H9 (cell line): ENCODE data around the gene ARMH3. TPM values are rescaled to one million over a fixed set of nuclear protein-coding genes. Genes with fewer than 3 reads are reported as not detected.

Experiments
- DNase-seq: peaks from one replicate; pipeline ENCODE4 v3.0.0-alpha.2; 2017
- H2AFZ ChIP-seq: one replicate; pipeline ENCODE4 v1.6.1; 2013; ENCODE audit warnings: mild to moderate bottlenecking, low read length, control low read depth, moderate library complexity
- H2AK5ac ChIP-seq: 2 replicates; pipeline ENCODE4 v1.6.1; 2013; ENCODE audit warnings: low read length, control low read depth, mixed read lengths; ENCODE audit not compliant: insufficient read length
- H2BK120ac ChIP-seq: one replicate; pipeline ENCODE4 v1.6.1; 2013; ENCODE audit warnings: low read depth, mild to moderate bottlenecking, low read length, control low read depth, inconsistent platforms; ENCODE audit not compliant: poor library complexity, severe bottlenecking
- H2BK12ac ChIP-seq: 2 replicates; pipeline ENCODE4 v1.6.1; 2013; ENCODE audit warnings: low read length, control low read depth, mixed read lengths, low read depth; ENCODE audit not compliant: insufficient read length
- H2BK15ac ChIP-seq: 2 replicates; pipeline ENCODE4 v1.6.1; 2013; ENCODE audit warnings: low read depth, low read length, control low read depth
- H2BK20ac ChIP-seq: one replicate; pipeline ENCODE4 v1.6.1; 2013; ENCODE audit warnings: low read depth, mild to moderate bottlenecking, low read length, control low read depth, inconsistent platforms; ENCODE audit not compliant: poor library complexity, severe bottlenecking
- H2BK5ac ChIP-seq: 2 replicates; pipeline ENCODE4 v1.6.1; 2013; ENCODE audit warnings: low read length, control low read depth, mixed read lengths; ENCODE audit not compliant: insufficient read length
- H3K14ac ChIP-seq: 2 replicates; pipeline ENCODE4 v1.6.1; 2013; ENCODE audit warnings: low read length, control low read depth; ENCODE audit not compliant: insufficient read depth
- H3K18ac ChIP-seq: 2 replicates; pipeline ENCODE4 v1.6.1; 2013; ENCODE audit warnings: low read depth, mild to moderate bottlenecking, mixed read lengths, low read length, control low read depth; ENCODE audit not compliant: insufficient read length
- H3K23ac ChIP-seq: 2 replicates; pipeline ENCODE4 v1.6.1; 2013; ENCODE audit warnings: low read length, control low read depth, mixed read lengths, low read depth; ENCODE audit not compliant: insufficient read length
- H3K23me2 ChIP-seq: 2 replicates; pipeline ENCODE4 v1.6.1; 2013; ENCODE audit warnings: low read depth, mild to moderate bottlenecking, mixed read lengths, low read length, control low read depth; ENCODE audit not compliant: insufficient read length, poor library complexity, severe bottlenecking
- H3K27ac ChIP-seq: 2 replicates; pipeline ENCODE4 v1.5.1; 2013; ENCODE audit warnings: low read length, control low read depth, mixed read lengths, low read depth; ENCODE audit not compliant: insufficient read length
- H3K27me3 ChIP-seq: 2 replicates; pipeline ENCODE4 v1.6.1; 2013; ENCODE audit warnings: low read length, control low read depth, inconsistent platforms; ENCODE audit not compliant: insufficient read depth
- H3K4ac ChIP-seq: 2 replicates; pipeline ENCODE4 v1.6.1; 2013; ENCODE audit warnings: low read depth, mild to moderate bottlenecking, control low read depth, inconsistent platforms, low read length, moderate library complexity
- H3K4me1 ChIP-seq: 2 replicates; pipeline ENCODE4 v1.6.1; 2013; ENCODE audit warnings: low read length, control low read depth, inconsistent platforms; ENCODE audit not compliant: insufficient read depth
- H3K4me2 ChIP-seq: 2 replicates; pipeline ENCODE4 v1.6.1; 2013; ENCODE audit warnings: low read length, control low read depth, mixed read lengths; ENCODE audit not compliant: insufficient read length, insufficient read depth
- H3K56ac ChIP-seq: 2 replicates; pipeline ENCODE4 v1.6.1; 2013; ENCODE audit warnings: low read depth, mild to moderate bottlenecking, mixed read lengths, low read length, control low read depth; ENCODE audit not compliant: insufficient read length
- H3K79me1 ChIP-seq: 2 replicates; pipeline ENCODE4 v1.6.1; 2013; ENCODE audit warnings: low read depth, mild to moderate bottlenecking, moderate library complexity, low read length, control low read depth, inconsistent platforms; ENCODE audit not compliant: insufficient read depth, poor library complexity, severe bottlenecking
- H3K79me2 ChIP-seq: 2 replicates; pipeline ENCODE4 v1.6.1; 2013; ENCODE audit warnings: low read length, control low read depth, inconsistent platforms; ENCODE audit not compliant: insufficient read depth
- H3K9ac ChIP-seq: 2 replicates; pipeline ENCODE4 v1.6.1; 2013; ENCODE audit warnings: low read length, control low read depth, mixed read lengths; ENCODE audit not compliant: insufficient read length; ENCODE audit errors: extremely low read depth
- H3K9me3 ChIP-seq: one replicate; pipeline ENCODE4 v1.6.1; 2013; ENCODE audit warnings: low read depth, low read length, inconsistent platforms; ENCODE audit not compliant: control insufficient read depth
- H3T11ph ChIP-seq: one replicate; pipeline ENCODE4 v1.6.1; 2013; ENCODE audit warnings: mild to moderate bottlenecking, low read length, control low read depth, inconsistent platforms
- H4K20me1 ChIP-seq: one replicate; pipeline ENCODE4 v1.6.1; 2013; ENCODE audit not compliant: control insufficient read depth, insufficient read length, insufficient read depth
- H4K5ac ChIP-seq: 2 replicates; pipeline ENCODE4 v1.6.1; 2013; ENCODE audit warnings: low read depth, mild to moderate bottlenecking, mixed read lengths, low read length, control low read depth; ENCODE audit not compliant: insufficient read length
- H4K8ac ChIP-seq: replicated peaks from 2 replicates; pipeline ENCODE4 v1.6.1; 2013; ENCODE audit warnings: low read length, control low read depth, mixed read lengths, low read depth; ENCODE audit not compliant: insufficient read length
- H4K91ac ChIP-seq: 2 replicates; pipeline ENCODE4 v1.6.1; 2013; ENCODE audit warnings: low read depth, mild to moderate bottlenecking, moderate library complexity, mixed read lengths, low read length, control low read depth; ENCODE audit not compliant: insufficient read length
- H3K27ac Mint-ChIP-seq, 3 experiments: 2 replicates in 2 of 3; 3 replicates in 1 of 3; pipeline ENCODE4 v1.8.0; 2020 to 2021; ENCODE audit warnings: mixed read lengths in 3 of 3, mild to moderate bottlenecking in 1 of 3, moderate library complexity in 1 of 3
- H3K27me3 Mint-ChIP-seq: 2 replicates; pipeline ENCODE4 v1.8.0; 2021; ENCODE audit warnings: low read depth, mild to moderate bottlenecking, moderate library complexity, mixed read lengths
- H3K36me3 Mint-ChIP-seq, 3 experiments: 2 replicates in 2 of 3; 3 replicates in 1 of 3; pipeline ENCODE4 v1.8.0; 2020 to 2021; ENCODE audit warnings: low read depth in 3 of 3, mixed read lengths in 3 of 3; ENCODE audit not compliant: insufficient read depth in 1 of 3
- H3K4me1 Mint-ChIP-seq, 2 experiments: 2 replicates each; pipeline ENCODE4 v1.8.0; 2020; ENCODE audit warnings: mixed read lengths in 2 of 2
- H3K4me3 Mint-ChIP-seq, 2 experiments: 2 replicates in 1 of 2; 3 replicates in 1 of 2; pipeline ENCODE4 v1.8.0; 2020 to 2021; ENCODE audit warnings: mild to moderate bottlenecking in 2 of 2, mixed read lengths in 2 of 2, moderate library complexity in 1 of 2
- H3K9me3 Mint-ChIP-seq, 2 experiments: 2 replicates in 1 of 2; 3 replicates in 1 of 2; pipeline ENCODE4 v1.8.0; 2020; ENCODE audit warnings: mild to moderate bottlenecking in 2 of 2, mixed read lengths in 2 of 2, moderate library complexity in 1 of 2
- CTCF ChIP-seq: fragments of 200-600 bp; sonication (generic); conservative IDR thresholded peaks from 3 replicates; pipeline ENCODE4 v1.8.0; 2021; ENCODE audit warnings: antibody characterized with exemption, mild to moderate bottlenecking
- WGBS: extraction: QIAGEN DNeasy Blood & Tissue Kit; methylation state at CpG from one replicate; pipeline ENCODE4 v1.1.7; 2013; ENCODE audit warnings: missing lambda C conversion rate, low lambda C conversion rate, mixed read lengths; ENCODE audit not compliant: insufficient read length; ENCODE audit errors: extremely low coverage; 5-methylcytosine and 5-hydroxymethylcytosine counted together
- total RNA-seq: library from RNA; stranded (reverse); gene quantifications from 2 replicates; pipeline ENCODE4 v1.2.1, GENCODE V29; 2021

The ARMH3 gene
- total RNA-seq, 1 experiment from 2014 or later, result 20.4 TPM

- H4K5ac ChIP-seq, result no peak overlapping the region
- no peak overlapping the region for H2AFZ ChIP-seq
- H2BK15ac ChIP-seq, result no peak overlapping the region
- H3K4me2 ChIP-seq, result no peak overlapping the region
- no peaks in the 10 kb centered on the region for H3K27me3 ChIP-seq
- no peak overlapping the region for H3K27ac ChIP-seq
- H2BK12ac ChIP-seq, result no peak overlapping the region
- H4K91ac ChIP-seq, result no peak overlapping the region
- TF ChIP-seq CTCF, result no peak
- no peaks in the 10 kb centered on the region for H3K23me2 ChIP-seq
- no peaks in the 10 kb centered on the region for H3K79me2 ChIP-seq
- Mint-ChIP-seq H3K27ac (no peak overlapping the region), H3K27me3 (no peaks in the 10 kb centered on the region), H3K4me1 (no peaks in the 10 kb centered on the region), H3K4me3 (no peak overlapping the region), H3K36me3 (peaks cover 14 to 48% (median 37%) of the 10 kb centered on the region in 3 experiments; a peak in 5 of 7 replicates), H3K9me3 (no peaks in the 10 kb centered on the region)
- H2BK20ac ChIP-seq, result no peak overlapping the region
- no peaks in the 10 kb centered on the region for H3K9me3 ChIP-seq
- H4K20me1 ChIP-seq, result no peaks in the 10 kb centered on the region
- no peak overlapping the region for H2AK5ac ChIP-seq
- no peak overlapping the region for H3K18ac ChIP-seq
- H4K8ac ChIP-seq, result no peak overlapping the region
- no peaks in the 10 kb centered on the region for H3K79me1 ChIP-seq
- H3K23ac ChIP-seq, result no peak overlapping the region
- no peak overlapping the region for H3K14ac ChIP-seq
- H3K9ac ChIP-seq, result no peak overlapping the region
- DNase-seq, result no peak
- no peaks in the 10 kb centered on the region for H3K4me1 ChIP-seq
- no peak overlapping the region for H3K56ac ChIP-seq
- H3K4ac ChIP-seq, result no peak overlapping the region
- no peak overlapping the region for H2BK120ac ChIP-seq
- no peak overlapping the region for H3T11ph ChIP-seq
- WGBS, result no CpG with 5 or more reads among the region's 5 CpGs
- H2BK5ac ChIP-seq, result no peak overlapping the region
Measured at GRCh38 chr10:101993651-101994200, 62.2 kb downstream of the ARMH3 start.
